Measurements from ENCODE around the gene EPN2.

The EPN2 gene

DNA sequence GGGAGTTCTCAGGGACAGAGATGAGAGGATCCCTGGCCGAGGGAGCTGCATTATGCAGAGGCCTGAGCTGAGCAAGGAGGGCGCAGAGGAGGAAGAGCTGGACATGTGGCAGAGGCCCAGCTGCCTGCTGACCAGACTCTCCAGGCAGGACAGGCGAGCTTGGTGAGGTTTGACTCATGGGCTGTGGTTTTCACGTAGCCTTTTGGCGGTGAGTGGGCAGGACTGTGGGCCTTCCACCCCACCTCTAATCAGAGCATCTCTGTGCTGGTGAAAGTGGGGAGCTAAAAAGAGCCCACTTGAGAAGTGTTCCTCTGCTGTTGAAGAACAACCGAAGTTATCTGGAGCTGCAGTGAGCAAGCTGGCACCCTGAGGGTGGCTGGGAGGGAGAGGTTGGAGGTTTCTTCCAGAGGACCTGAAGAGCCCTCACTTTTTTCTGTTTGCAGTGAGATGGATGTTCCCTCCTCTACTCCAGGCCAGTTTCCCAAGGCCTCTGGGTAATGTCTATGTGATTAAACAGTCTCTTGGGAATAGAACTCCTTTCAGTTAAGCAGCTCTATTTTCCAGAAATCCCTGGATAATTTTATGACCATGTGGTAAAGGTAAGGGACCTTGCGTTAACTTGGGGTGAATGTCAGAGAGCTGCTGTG lies 11.9 kb downstream of the EPN2 start:
- DNase-seq (no peak), ATAC-seq (no peak)
- H3K4me3 Mint-ChIP-seq = no peak overlapping the region
- H3K4me1 Mint-ChIP-seq = peaks cover 4% of the 10 kb centered on the region
- peaks cover 8% of the 10 kb centered on the region for H3K27me3 Mint-ChIP-seq
- peaks cover 3% of the 10 kb centered on the region for H3K9me3 Mint-ChIP-seq
- no peak overlapping the region for H3K27ac Mint-ChIP-seq
- no peaks in the 10 kb centered on the region for H3K36me3 Mint-ChIP-seq (ENCODE audit: low read depth)

DNA sequence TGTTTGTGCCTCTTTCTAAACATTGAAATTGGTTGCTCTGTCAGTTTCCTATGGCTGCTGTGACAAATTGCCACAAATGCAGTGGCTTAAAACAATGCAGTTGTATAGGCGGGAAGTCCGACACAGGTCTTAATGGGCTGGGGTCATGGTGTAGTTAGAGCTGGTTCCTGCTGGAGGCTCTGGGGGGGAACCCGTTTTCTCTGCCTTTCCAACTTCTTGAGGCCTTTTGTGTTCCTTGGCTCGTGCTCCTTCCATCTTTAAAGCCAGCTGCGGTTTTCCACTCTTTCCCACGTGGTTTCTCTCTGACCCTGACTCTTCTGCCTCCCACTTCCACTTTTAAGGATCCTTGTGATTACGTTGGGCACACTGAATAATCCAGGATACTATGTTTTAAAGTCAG lies 12.5 kb downstream of the EPN2 start:
- DNase-seq (no peak), ATAC-seq (no peak)
- peaks cover 8% of the 10 kb centered on the region for H3K27me3 Mint-ChIP-seq
- no peak overlapping the region for H3K27ac Mint-ChIP-seq
- no peaks in the 10 kb centered on the region for H3K36me3 Mint-ChIP-seq (ENCODE audit: low read depth)
- H3K4me3 Mint-ChIP-seq = no peak overlapping the region
- H3K4me1 Mint-ChIP-seq = peaks cover 4% of the 10 kb centered on the region
- H3K9me3 Mint-ChIP-seq = peaks cover 3% of the 10 kb centered on the region

DNA sequence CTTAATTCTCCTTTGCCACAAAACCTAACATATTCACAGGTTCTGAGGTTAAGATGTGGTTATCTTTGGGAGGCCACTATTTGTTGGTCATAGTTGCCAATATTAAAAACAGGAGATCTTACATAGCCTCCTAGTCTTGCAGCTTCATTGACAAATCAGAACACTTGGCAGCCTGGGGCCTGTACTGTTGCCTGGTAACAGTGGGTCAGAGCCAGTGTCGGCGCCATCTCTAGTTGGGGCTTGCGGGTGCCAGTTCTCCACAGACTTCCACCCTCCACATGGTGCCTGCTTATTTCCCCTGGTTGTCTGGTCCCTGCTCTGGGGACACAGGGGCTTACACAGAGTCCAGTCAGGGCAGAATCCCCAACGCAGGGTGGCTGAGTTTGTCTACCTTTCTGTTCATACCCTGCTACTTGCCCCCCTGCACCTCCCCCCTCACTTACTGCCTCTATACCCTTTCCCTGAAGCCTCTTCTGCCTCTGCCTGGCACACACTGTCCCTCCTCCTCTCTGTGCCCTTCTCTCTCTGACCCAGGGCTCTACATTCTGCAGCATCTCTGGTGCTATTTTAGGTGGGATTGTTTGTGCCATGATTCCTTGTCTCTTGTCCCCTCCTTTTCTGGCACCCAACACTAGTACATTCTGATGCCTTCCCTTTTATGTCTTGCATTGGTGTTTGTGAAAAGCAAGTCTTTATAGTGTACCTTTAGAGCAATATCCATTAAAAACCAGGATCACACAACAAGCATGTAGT lies 13.4 kb downstream of the EPN2 start:
- no peak for ATAC-seq
- Mint-ChIP-seq H3K36me3 (ENCODE audit: low read depth) (no peaks in the 10 kb centered on the region), H3K27ac (no peak overlapping the region), H3K4me1 (peaks cover 4% of the 10 kb centered on the region), H3K9me3 (peaks cover 3% of the 10 kb centered on the region), H3K4me3 (no peak overlapping the region), H3K27me3 (peaks cover 8% of the 10 kb centered on the region)
- DNase-seq = no peak

DNA sequence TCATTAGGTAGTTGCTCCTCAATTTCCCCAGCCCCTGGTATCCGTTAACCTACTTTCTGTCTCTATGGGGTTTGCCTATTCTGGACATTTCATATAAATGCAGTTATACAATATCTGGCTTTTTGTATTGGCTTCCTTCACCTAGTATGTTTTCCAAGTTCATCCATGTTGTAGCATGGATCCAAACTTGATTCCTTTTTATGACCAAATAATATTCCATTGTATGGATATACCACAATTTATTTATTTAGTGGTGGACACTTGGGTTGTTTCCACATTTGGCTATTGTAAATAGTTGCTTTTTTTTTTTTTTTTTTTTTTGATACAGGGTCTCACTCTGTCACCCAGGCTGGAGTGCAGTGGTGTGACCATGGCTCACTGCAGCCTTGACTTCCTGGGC lies 15.9 kb downstream of the EPN2 start:
- Mint-ChIP-seq H3K4me3 (no peak overlapping the region), H3K27ac (no peak overlapping the region), H3K9me3 (peaks cover 3% of the 10 kb centered on the region), H3K4me1 (peaks cover 4% of the 10 kb centered on the region), H3K36me3 (ENCODE audit: low read depth) (no peaks in the 10 kb centered on the region), H3K27me3 (peaks cover 7% of the 10 kb centered on the region)
- ATAC-seq (no peak), DNase-seq (no peak)

DNA sequence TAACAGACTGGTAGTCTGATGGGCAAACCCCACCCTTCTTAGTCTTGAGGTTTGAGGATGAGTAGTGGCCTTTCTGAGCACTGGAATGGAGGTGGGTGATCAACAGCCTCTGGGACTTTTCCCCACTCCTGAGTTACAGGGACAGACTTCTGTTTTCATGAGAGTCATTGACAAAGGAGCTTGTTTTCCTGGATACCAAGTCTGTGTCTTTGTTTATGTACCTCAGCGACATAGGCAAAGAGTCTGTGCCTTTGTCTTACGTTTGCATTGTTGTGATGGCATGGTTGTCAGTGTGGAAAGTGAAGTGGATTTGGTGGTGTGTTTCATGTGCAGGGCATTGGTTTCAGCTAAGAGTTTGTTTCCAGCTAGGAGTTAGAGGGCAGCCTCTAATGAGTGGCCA lies 17.5 kb downstream of the EPN2 start:
- H3K9me3 Mint-ChIP-seq = peaks cover 3% of the 10 kb centered on the region
- no peak for ATAC-seq
- no peak overlapping the region for H3K27ac Mint-ChIP-seq
- H3K4me3 Mint-ChIP-seq = no peak overlapping the region
- DNase-seq = no peak
- H3K4me1 Mint-ChIP-seq = no peaks in the 10 kb centered on the region
- H3K36me3 Mint-ChIP-seq (ENCODE audit: low read depth) = no peaks in the 10 kb centered on the region
- H3K27me3 Mint-ChIP-seq = peaks cover 5% of the 10 kb centered on the region

DNA sequence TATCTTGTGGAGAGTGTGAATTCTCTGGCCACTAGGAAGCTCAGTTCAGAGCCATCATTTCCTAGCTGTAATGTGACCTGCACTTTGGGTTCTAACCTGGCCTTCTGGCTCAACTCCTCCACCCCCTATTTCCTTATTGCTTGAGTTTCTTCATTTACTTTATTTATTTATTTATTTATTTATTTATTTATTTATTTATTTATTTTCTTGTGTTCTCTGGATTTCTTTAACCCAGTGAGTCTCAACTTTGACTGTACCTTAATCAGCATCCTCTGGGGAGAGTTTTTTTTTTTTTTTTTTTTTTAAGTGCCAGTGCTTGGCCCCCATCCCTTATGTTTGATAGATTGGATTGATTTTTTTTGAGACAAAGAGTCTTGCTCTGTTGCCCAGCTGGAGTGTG lies 18.1 kb downstream of the EPN2 start:
- no peak for ATAC-seq
- no peak for DNase-seq
- no peak overlapping the region for H3K4me3 Mint-ChIP-seq
- H3K4me1 Mint-ChIP-seq = no peaks in the 10 kb centered on the region
- H3K36me3 Mint-ChIP-seq (ENCODE audit: low read depth) = peaks cover 1% of the 10 kb centered on the region
- H3K27ac Mint-ChIP-seq = no peak overlapping the region
- H3K27me3 Mint-ChIP-seq = peaks cover 9% of the 10 kb centered on the region
- peaks cover 3% of the 10 kb centered on the region for H3K9me3 Mint-ChIP-seq

DNA sequence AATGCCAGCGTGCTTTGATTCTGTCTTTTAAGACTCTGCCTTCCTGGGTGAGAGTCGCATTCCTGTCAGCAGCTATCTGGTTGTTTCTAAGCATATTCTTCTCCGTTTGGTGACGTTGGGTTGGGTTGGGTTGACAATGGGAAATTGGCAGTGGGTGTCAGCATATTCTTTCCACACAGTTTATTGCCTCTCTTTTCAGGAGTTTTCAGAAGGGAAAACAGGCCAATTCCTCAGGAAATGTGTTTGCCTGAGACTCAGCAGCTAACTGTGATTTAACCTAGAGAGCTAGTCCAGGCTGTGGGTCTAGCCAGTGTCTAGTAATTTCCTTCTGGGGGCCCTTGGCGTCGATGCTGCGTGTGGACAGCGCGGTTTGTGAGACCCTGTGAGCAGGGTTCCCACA lies 21.2 kb downstream of the EPN2 start:
- Mint-ChIP-seq H3K27me3 (peaks cover 18% of the 10 kb centered on the region), H3K36me3 (ENCODE audit: low read depth) (peaks cover 3% of the 10 kb centered on the region), H3K27ac (no peak overlapping the region), H3K4me1 (no peaks in the 10 kb centered on the region), H3K9me3 (no peaks in the 10 kb centered on the region), H3K4me3 (no peak overlapping the region)
- ATAC-seq = no peak
- no peak for DNase-seq

DNA sequence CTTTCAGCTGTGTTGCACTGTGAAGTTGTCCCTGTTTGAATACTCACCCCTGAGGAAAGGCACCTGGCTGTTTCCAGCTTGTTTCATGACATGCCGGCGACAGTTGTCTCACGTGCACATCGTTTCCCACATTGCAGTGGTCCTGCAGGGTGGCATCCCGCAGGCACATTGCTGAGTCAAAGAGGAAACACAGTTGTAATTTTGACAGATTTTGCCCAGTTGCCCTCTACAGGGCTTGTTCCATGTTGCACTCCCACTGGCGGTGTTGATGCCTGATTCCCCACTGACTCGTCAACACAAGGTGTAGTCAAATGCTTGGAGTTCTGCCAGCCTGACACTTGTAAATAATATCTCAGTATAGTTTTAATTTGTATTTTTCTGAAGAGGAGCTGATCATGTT lies 23.8 kb downstream of the EPN2 start:
- H3K4me1 Mint-ChIP-seq = no peaks in the 10 kb centered on the region
- H3K4me3 Mint-ChIP-seq = no peak overlapping the region
- DNase-seq (no peak), ATAC-seq (no peak)
- H3K27ac Mint-ChIP-seq = no peak overlapping the region
- peaks cover 19% of the 10 kb centered on the region for H3K27me3 Mint-ChIP-seq
- no peaks in the 10 kb centered on the region for H3K9me3 Mint-ChIP-seq
- H3K36me3 Mint-ChIP-seq (ENCODE audit: low read depth) = peaks cover 3% of the 10 kb centered on the region

DNA sequence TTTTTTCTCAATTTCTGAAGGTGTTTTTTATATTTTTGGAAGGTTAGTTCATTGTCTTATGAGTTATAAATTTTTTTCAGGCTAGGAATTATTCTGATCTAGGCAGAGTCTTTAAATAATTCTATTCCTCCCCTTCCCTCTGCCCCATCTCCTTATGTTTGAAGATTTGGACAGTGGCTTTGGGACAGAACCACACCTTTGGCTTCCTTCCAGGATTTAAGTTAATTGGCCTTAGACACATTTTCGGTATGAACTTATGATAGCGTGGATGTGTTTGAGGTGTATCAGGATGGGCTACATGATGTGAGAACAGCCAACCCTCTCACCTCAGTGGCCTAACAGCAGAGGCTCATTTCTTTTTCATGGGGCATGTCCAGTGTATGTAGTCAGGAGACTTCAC lies 24.3 kb downstream of the EPN2 start:
- no peak for DNase-seq
- Mint-ChIP-seq H3K36me3 (ENCODE audit: low read depth) (peaks cover 3% of the 10 kb centered on the region), H3K4me1 (no peaks in the 10 kb centered on the region), H3K27ac (no peak overlapping the region), H3K4me3 (no peak overlapping the region), H3K9me3 (no peaks in the 10 kb centered on the region), H3K27me3 (peaks cover 19% of the 10 kb centered on the region)
- no peak for ATAC-seq

DNA sequence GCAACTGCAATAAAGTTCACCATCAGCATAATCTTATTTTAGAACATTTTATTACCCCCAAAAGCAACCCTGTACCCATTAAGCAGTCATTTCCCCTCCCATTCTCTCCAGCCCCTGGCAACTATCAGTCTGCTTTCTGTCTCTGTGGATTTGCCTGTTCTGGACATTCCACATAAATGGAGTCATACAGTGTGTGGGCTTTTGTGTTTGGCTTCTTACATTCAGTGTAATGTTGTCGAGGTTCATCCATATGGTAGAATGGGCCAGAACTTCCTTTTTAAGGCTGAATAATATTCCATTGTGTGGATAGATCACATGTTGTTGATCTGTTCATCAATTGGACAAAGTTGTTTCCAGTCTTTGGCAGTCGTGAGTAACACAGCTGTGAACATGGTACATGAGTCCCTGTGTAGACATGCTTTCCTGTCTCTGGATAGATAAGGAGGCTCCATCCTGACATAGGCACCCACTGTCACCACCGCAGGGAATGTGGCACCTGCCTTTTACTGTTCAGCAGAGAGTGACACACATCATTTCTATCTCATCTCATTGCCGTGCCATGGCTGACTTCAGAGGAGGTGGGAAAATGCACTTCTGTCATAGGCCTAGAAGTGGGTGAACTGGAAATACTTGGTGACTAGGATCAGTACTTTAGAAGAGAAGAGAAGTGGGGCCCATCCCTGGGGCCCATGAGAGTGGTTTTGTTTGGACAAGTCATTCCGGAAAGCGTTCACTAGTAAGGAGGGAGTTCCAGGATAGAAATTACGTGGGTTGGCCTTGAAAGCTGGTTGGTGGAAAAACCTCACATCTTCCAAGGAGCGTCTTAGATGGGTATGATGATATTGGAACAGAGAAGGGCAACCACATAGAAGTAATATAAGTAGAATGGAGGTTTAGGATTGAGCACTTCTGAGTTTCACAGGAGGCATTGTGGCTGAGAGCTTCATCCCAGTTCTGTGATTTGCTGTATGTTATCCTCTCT lies 25.8 kb downstream of the EPN2 start:
- H3K9me3 Mint-ChIP-seq = no peaks in the 10 kb centered on the region
- peak; percentile 20 for ATAC-seq
- no peak overlapping the region for H3K4me3 Mint-ChIP-seq
- H3K27me3 Mint-ChIP-seq = peaks cover 17% of the 10 kb centered on the region
- H3K4me1 Mint-ChIP-seq = no peaks in the 10 kb centered on the region
- H3K27ac Mint-ChIP-seq = no peak overlapping the region
- peaks cover 3% of the 10 kb centered on the region for H3K36me3 Mint-ChIP-seq (ENCODE audit: low read depth)
- DNase-seq = no peak

DNA sequence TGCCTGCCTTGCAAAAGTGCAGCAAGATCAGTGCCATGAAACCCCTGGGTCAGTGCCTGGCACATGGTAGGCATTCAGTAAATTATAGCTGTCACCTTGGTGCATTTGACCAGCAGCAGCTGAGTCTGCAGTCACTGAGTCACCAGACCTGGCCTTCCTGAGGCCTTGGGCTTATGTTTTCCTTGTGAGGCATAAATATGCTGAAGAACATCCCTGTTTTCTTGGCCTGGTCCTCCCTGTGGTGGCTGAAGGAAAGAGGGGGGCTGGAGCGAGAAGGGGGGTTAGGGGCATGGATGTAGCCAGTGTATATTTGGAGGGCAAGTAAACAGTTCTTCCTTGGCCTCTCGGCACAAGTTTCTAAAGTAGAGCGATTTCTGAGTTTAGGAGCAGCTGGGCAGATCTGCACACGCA lies 26.5 kb downstream of the EPN2 start:
- DNase-seq (no peak), ATAC-seq (no peak)
- H3K27ac Mint-ChIP-seq = no peak overlapping the region
- peaks cover 3% of the 10 kb centered on the region for H3K36me3 Mint-ChIP-seq (ENCODE audit: low read depth)
- H3K4me3 Mint-ChIP-seq = no peak overlapping the region
- H3K4me1 Mint-ChIP-seq = no peaks in the 10 kb centered on the region
- peaks cover 17% of the 10 kb centered on the region for H3K27me3 Mint-ChIP-seq
- H3K9me3 Mint-ChIP-seq = no peaks in the 10 kb centered on the region

DNA sequence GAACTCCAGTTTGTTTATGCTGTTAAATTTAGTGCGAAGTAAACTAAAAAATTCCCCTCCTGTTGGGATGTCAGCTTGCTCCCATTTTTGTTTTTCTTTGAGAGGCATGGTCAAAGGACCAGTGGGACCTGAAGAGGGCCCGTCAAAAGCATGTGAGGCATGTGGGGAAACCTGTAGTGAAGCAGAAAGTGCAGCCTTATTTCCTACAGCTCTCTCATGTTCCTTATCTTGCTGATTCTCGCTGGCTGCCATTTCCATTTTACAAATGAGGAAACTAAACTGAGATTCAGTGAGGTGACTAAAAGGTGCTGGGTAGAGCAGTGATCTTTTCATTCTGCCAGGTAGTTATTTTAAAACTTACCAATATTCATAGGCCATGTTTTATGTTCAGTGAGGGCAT lies 27.1 kb downstream of the EPN2 start:
- no peak overlapping the region for H3K4me3 Mint-ChIP-seq
- H3K27me3 Mint-ChIP-seq = peaks cover 17% of the 10 kb centered on the region
- H3K9me3 Mint-ChIP-seq = no peaks in the 10 kb centered on the region
- DNase-seq = no peak
- H3K27ac Mint-ChIP-seq = no peak overlapping the region
- H3K36me3 Mint-ChIP-seq (ENCODE audit: low read depth) = peaks cover 3% of the 10 kb centered on the region
- peaks cover 4% of the 10 kb centered on the region for H3K4me1 Mint-ChIP-seq
- no peak for ATAC-seq

DNA sequence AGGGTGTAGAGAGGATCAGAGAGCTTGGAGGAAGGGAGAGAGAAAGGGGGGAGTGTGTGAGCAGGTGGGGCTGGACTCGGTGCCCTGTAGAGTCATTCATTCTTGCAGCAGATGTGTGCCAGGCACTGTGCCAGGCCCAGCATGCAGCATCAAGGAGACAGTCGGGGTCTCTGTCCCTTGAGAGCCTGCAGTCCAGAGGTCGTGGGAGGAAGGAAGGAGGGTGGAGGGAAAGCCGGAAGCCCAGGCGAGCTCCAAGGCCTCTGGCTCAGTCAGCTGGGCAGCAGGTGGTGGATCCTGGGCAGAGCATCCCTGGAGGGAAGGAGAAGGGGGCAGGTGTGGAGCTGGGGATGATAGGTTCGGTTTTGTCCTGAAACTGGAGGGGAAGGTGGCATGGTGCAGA lies 27.5 kb downstream of the EPN2 start:
- Mint-ChIP-seq H3K36me3 (ENCODE audit: low read depth) (peaks cover 3% of the 10 kb centered on the region), H3K4me3 (no peak overlapping the region), H3K4me1 (peaks cover 4% of the 10 kb centered on the region), H3K9me3 (no peaks in the 10 kb centered on the region), H3K27ac (no peak overlapping the region), H3K27me3 (peaks cover 17% of the 10 kb centered on the region)
- DNase-seq = no peak
- ATAC-seq = no peak

DNA sequence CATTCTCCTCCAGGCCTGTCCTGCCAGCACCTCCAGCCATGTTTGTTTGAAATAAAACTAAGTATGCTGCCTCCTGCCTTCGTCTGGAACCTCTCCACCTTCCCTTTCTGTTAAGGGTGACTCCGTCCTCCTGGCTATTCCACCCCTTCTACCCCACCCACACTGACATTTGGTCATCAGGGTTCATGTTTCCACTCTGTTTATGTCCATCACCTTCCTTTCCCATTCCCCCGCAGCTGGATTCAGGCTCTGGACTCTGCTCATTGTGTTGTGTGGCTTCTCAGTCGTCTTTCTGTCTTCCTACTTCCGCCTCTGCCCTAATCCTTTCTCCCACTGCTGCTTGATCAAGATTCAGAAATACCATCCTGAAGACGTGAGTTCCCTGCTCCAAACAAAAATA lies 28.6 kb downstream of the EPN2 start:
- H3K27me3 Mint-ChIP-seq = peaks cover 11% of the 10 kb centered on the region
- peaks cover 2% of the 10 kb centered on the region for H3K36me3 Mint-ChIP-seq (ENCODE audit: low read depth)
- peaks cover 4% of the 10 kb centered on the region for H3K4me1 Mint-ChIP-seq

DNA sequence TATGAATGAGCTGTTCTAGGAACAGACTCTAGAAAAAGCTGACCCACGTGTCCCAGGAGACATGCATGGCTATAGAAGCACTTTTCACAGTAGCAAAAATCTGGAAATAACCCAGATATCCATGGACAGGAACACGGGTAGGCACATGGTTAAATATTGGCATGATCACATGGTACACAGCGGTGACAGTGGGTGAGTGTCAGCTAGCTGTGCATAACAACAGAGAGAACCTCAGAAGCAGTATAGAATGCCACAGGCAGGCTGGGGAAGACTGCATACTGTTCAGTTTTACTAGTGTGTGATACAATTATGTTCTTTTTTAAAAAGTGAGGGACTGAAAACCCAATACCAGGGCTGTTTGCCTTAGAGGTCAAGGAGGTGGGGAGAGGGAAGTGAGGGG lies 31.4 kb downstream of the EPN2 start:
- H3K4me1 Mint-ChIP-seq = peaks cover 9% of the 10 kb centered on the region
- no peak overlapping the region for H3K4me3 Mint-ChIP-seq
- ATAC-seq (no peak), DNase-seq (no peak)
- H3K36me3 Mint-ChIP-seq (ENCODE audit: low read depth) = no peaks in the 10 kb centered on the region
- peaks cover 4% of the 10 kb centered on the region for H3K27me3 Mint-ChIP-seq
- H3K9me3 Mint-ChIP-seq = no peaks in the 10 kb centered on the region
- no peak overlapping the region for H3K27ac Mint-ChIP-seq

More for the DNA sequence above, 28.6 kb downstream of the EPN2 start:
- Mint-ChIP-seq H3K27ac (no peak overlapping the region), H3K9me3 (no peaks in the 10 kb centered on the region), H3K4me3 (no peak overlapping the region)
- DNase-seq (no peak), ATAC-seq (no peak)

Data from activated naive CD8-positive, alpha-beta T cell treated with anti-CD3 and anti-CD28 coated beads, Interleukin-2, amount 50 U/mL, for 24 hours (primary cell).